Right atrium auricular region (tissue), 2 donors: Measurements from ENCODE around the gene PLEKHG2. TPM values are rescaled to one million over a fixed set of nuclear protein-coding genes. Genes with fewer than 3 reads are reported as not detected.

Source experiments
- DNase-seq: peaks from one replicate; pipeline ENCODE4 v3.0.0-alpha.2; 2019; ENCODE audit warnings: low spot score
- H3K27ac ChIP-seq, 2 donors: fragments of 200-600 bp; sonication (generic); 1 replicate in 1 of 2; 2 replicates in 1 of 2; pipeline ENCODE4 v1.5.1; 2016 to 2019
- H3K27me3 ChIP-seq, 2 donors: fragments of 200-600 bp; sonication (generic); one replicate each; pipeline versions ENCODE4 v1.5.1 to v1.6.0; 2017 to 2019
- H3K36me3 ChIP-seq: fragments of 200-600 bp; sonication (generic); one replicate; pipeline ENCODE4 v1.5.1; 2016
- H3K4me1 ChIP-seq, 2 donors: fragments of 200-600 bp; sonication (generic); one replicate each; pipeline versions ENCODE4 v1.5.1 to v1.6.0; 2017 to 2019
- H3K4me3 ChIP-seq, 2 donors: fragments of 200-600 bp; sonication (generic); 1 replicate in 1 of 2; 2 replicates in 1 of 2; pipeline ENCODE4 v1.5.1; 2017 to 2019; ENCODE audit warnings: mild to moderate bottlenecking in 1 of 2, moderate library complexity in 1 of 2
- H3K9me3 ChIP-seq, 2 donors: fragments of 200-600 bp; sonication (generic); one replicate each; pipeline ENCODE4 v1.5.1; 2019
- CTCF ChIP-seq, 2 donors: fragments of 200-600 bp; sonication (generic); IDR thresholded peaks; one replicate each; pipeline ENCODE4 v1.5.1; 2019; ENCODE audit warnings: antibody characterized with exemption in 2 of 2
- total RNA-seq, 2 donors: library from RNA; depleted of rRNA; stranded (reverse); fragments of >200 nt; gene quantifications; one replicate each; pipeline ENCODE4 v1.1.0, GENCODE V29; 2016

Gene PLEKHG2
- total RNA-seq, 2 donors from 2014 or later = 7.5 to 12.0 TPM

- Histone ChIP-seq H3K4me1 (peaks cover 0 to 41% of the 10 kb centered on the region in 2 donors), H3K27ac (peak overlapping the region; percentile 99 to 100), H3K4me3 (peak overlapping the region; percentile 86 to 89), H3K36me3 (peaks cover 25% of the 10 kb centered on the region), H3K27me3 (no peaks in the 10 kb centered on the region), H3K9me3 (no peaks in the 10 kb centered on the region)
- DNase-seq = no peak
- no peak for TF ChIP-seq CTCF (IDR thresholded peaks at IDR 0.05)
Measured at GRCh38 chr19:39408392-39409207, 3.9 kb upstream of the PLEKHG2 start.

GRCh38 chr19:39409208-39410016 lies 3.1 kb upstream of the PLEKHG2 start:
- peak; percentile 93 for DNase-seq
- H3K4me1 ChIP-seq = peaks cover 0 to 44% of the 10 kb centered on the region in 2 donors
- H3K27me3 ChIP-seq = no peaks in the 10 kb centered on the region
- peak overlapping the region; percentile 99 to 100 for H3K27ac ChIP-seq
- H3K36me3 ChIP-seq = peaks cover 25% of the 10 kb centered on the region
- H3K4me3 ChIP-seq = peak overlapping the region; percentile 86 to 89
- no peak for TF ChIP-seq CTCF (IDR thresholded peaks at IDR 0.05)
- no peaks in the 10 kb centered on the region for H3K9me3 ChIP-seq

GRCh38 chr19:39410017-39410830 lies 2.2 kb upstream of the PLEKHG2 start:
- Histone ChIP-seq H3K4me3 (peak overlapping the region; percentile 86 to 89), H3K9me3 (no peaks in the 10 kb centered on the region), H3K27ac (peak overlapping the region; percentile 99 to 100), H3K36me3 (peaks cover 25% of the 10 kb centered on the region), H3K27me3 (no peaks in the 10 kb centered on the region), H3K4me1 (peaks cover 0 to 46% of the 10 kb centered on the region in 2 donors)
- peak; percentile 85 for DNase-seq
- TF ChIP-seq CTCF (IDR thresholded peaks at IDR 0.05) = no peak

- DNase-seq = no peak
- peaks cover 0 to 46% of the 10 kb centered on the region in 2 donors for H3K4me1 ChIP-seq
- H3K4me3 ChIP-seq = peak overlapping the region; percentile 86 to 89
- H3K9me3 ChIP-seq = no peaks in the 10 kb centered on the region
- peaks cover 25% of the 10 kb centered on the region for H3K36me3 ChIP-seq
- no peak for TF ChIP-seq CTCF (IDR thresholded peaks at IDR 0.05)
- peak overlapping the region; percentile 99 to 100 for H3K27ac ChIP-seq
- H3K27me3 ChIP-seq = no peaks in the 10 kb centered on the region
Measured at GRCh38 chr19:39410831-39411080, 1.7 kb upstream of the PLEKHG2 start.

GRCh38 chr19:39411081-39411831 lies 1.2 kb upstream of the PLEKHG2 start:
- Histone ChIP-seq H3K4me3 (peak overlapping the region; percentile 86 to 89), H3K27ac (peak overlapping the region; percentile 99 to 100), H3K36me3 (peaks cover 25% of the 10 kb centered on the region), H3K4me1 (peaks cover 0 to 42% of the 10 kb centered on the region in 2 donors), H3K27me3 (no peaks in the 10 kb centered on the region), H3K9me3 (no peaks in the 10 kb centered on the region)
- DNase-seq = peak; percentile 88
- TF ChIP-seq CTCF (IDR thresholded peaks at IDR 0.05) = no peak
